ENCODE results near the gene THOC7.
A peak's percentile ranks its signal among the peaks of the same experiment; 100 is the strongest.

The THOC7 gene

GRCh38 chr3:63842127-63842526 lies 21.5 kb downstream of the THOC7 start:
- no peak for DNase-seq (ENCODE audit: low spot score)

- DNase-seq (ENCODE audit: low spot score), result no peak
Observed at GRCh38 chr3:63841704-63842103, 21.9 kb downstream of the THOC7 start.

- no peak for DNase-seq (ENCODE audit: low spot score)
Observed at GRCh38 chr3:63832395-63832794, 31.2 kb downstream of the THOC7 start.

- DNase-seq (ENCODE audit: low spot score), result no peak
Observed at GRCh38 chr3:63830526-63830925, 33.1 kb downstream of the THOC7 start.

- DNase-seq (ENCODE audit: low spot score), result peak; percentile 20
Observed at GRCh38 chr3:63824309-63824708, 39.3 kb downstream of the THOC7 start.

DNA sequence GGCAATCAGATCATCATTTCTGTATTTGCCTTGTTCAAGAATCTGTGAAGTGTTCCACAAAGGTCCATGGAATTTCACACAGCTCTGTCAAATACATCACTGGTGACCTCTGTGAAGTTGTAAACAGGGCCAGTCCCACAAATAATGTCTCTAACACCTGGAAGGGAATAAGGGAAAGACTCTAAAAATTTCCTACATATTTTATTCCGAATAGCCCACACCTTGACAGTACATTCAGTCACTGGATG lies 44.5 kb downstream of the THOC7 start, which contains the start of gene C3orf49:
C3orf49 (plus strand) TSS at position 149 of the 248 bp plus-strand sequence. CDS start 173 bp downstream, outside the sequence.
- DNase-seq (ENCODE audit: low spot score), result no peak

DNA sequence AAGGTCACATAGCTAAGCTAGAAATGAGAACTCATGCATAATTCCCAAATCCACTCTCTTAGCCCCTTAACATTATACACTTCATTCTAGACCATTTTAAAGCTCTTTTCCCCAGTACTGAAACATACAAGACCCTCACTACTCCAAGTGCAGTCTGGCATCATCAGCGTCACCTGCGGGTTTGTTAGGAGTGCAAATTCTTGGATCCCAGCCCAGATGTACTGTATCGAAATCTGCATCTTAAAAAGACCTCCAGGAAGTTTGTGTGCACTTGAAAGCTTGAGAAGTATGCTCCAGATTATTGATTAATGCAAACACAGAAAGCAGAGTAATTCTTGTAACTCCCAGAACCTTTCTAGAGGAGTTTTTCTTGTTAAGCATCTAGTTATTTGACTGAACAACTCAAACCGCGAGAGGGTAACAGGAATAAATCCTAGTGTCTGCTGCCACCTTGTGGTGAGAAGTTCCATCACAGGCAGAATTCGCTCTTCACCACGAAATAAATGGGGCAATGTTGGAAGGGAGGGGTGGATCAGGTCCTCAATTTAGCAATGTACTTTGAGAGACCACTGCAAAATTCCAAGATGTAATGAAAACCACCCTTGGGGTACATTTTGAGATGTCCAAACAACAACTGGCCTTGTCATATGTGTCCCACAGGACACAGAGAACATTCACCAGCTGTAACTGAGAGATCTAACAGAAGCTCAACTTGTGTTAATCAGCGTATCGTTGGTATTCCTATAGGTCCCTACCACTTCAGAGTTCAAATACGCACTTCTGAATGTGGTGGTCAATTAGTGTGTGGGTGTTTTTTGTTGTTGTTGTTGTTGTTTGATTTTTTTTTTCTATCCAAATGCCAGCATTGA lies 45.1 kb downstream of the THOC7 start:
- peak; percentile 31 for DNase-seq (ENCODE audit: low spot score)

- no peak for DNase-seq (ENCODE audit: low spot score)
Observed at GRCh38 chr3:63817225-63817624, 46.4 kb downstream of the THOC7 start.

DNA sequence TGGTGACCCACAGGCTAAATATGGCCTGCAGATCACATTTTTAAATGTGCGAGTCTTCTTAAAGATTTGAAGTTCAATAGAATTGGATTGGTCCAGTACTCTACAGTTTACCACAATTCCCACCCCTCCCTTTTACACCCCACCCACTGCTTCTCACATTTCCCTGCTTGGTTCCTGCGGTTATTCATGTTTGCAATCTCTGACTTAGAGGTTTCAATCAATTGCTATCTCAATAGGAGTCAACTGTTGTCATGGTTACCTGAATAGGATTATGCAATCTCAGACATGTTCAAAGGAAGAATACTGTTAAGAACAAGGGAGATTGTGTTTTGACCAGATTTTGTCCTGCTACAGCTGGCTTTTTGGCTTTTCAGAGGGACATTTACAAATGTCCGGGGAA lies 49.4 kb downstream of the THOC7 start:
- no peak for DNase-seq (ENCODE audit: low spot score)

- DNase-seq (ENCODE audit: low spot score), result peak; percentile 84
Observed at GRCh38 chr3:63809607-63810006, 54.0 kb downstream of the THOC7 start.

GRCh38 chr3:63808633-63809032 lies 55.0 kb downstream of the THOC7 start:
- DNase-seq (ENCODE audit: low spot score), result no peak

- no peak for DNase-seq (ENCODE audit: low spot score)
Observed at GRCh38 chr3:63807961-63808565, 55.5 kb downstream of the THOC7 start.

GRCh38 chr3:63803911-63804310 lies 59.7 kb downstream of the THOC7 start:
- no peak for DNase-seq (ENCODE audit: low spot score)

DNA sequence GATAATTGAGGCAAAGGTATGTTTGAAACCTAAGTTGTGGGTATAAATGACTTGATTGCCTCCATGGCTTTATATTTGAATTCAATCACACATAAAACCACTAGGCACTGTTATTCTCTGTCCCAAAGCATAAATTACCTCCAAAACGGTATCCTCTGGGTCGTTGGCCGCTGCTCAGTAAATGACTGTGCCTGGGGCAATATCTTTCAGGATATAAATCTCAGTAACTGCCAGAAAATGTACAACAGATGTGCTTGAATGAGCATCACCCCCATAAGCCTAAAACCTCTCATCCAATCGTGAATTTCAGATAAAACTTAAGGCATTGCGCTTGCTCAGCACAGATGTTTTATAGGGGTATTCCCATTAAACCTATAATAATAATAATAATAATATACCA lies 63.5 kb downstream of the THOC7 start:
- no peak for DNase-seq (ENCODE audit: low spot score)

DNA sequence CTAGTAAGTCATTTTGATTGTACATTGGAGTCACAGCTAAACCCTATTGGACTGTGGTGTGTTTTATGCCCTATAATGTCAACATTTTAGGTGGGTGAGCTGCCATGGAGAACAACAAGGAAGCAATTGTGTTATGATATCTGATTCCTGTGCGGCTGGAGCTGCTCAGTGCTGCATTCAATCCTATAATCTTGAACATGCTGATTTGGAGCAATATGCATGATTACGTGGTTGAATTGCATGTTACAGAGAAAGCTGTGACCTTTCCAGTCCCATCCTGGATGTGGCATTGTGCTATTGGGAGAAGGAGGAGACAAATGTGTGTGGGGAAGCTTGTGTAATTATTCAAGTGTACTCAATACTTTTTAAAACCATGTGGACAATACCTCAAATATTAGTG lies 64.7 kb downstream of the THOC7 start:
- DNase-seq (ENCODE audit: low spot score), result no peak

DNA sequence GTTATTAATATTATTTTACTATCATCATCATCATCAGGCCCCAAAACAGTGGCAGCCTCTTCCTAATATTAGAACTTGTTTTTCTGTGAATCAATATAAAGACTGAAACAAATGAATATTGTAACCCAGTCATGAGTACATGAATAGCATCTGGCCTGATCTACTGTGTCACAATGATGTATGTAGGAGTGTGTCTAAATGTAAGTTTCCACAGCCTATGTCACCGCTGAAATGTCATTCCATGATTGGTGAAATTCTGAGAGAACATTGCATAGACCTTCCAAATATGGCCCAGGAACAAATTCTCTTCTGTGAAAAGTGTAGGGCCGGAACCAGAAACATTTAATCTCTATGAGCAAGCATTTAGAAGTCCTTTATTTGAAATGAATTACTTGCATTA lies 65.1 kb downstream of the THOC7 start:
- DNase-seq (ENCODE audit: low spot score), result no peak

GRCh38 chr3:63795438-63795837 lies 68.2 kb downstream of the THOC7 start:
- no peak for DNase-seq (ENCODE audit: low spot score)

DNA sequence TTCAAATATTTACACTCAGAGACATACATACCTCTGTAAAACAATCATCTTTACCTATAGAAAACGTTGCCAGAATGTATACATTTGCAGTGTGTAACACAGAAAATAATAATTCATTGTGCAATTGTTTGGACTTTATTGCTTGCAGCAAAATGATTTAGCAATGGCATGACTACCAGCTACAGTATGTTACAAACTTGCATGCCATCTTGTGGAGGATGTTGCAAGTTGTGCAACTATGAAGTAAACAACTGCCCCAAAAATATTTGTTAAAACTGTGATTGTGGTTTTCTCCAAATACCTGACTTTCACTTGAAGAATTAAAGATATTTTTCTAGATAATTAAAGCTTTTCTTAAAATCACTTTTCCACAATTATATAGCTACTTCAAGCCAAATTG lies 71.6 kb downstream of the THOC7 start:
- DNase-seq (ENCODE audit: low spot score), result peak; percentile 11
